Measurements from ENCODE around the gene IL6. TPM values are rescaled to one million over a fixed set of nuclear protein-coding genes. Genes with fewer than 3 reads are reported as not detected.
A peak's percentile ranks its signal among the peaks of the same experiment; 100 is the strongest.

The IL6 gene
- total RNA-seq, 1 experiment from 2014 or later: 14.3 TPM

- DNase-seq (ENCODE audit: low read depth): peak; percentile 78
Measured at GRCh38 chr7:22781230-22781711, 54.3 kb downstream of the IL6 start.

Other genes with a start within 250 kb of the IL6 start
- gene STEAP1B, start 227.0 kb upstream of the IL6 start, total RNA-seq (2014; rRNA removed; shearing (Covaris generic)): 78.6 and 89.9 TPM in 2 replicates
- 356 and 425 TPM in 2 replicates for gene TOMM7, start 95.6 kb downstream of the IL6 start, total RNA-seq (2014; rRNA removed; shearing (Covaris generic))